ENCODE measurements around the gene GNG13. TPM values are rescaled to one million over a fixed set of nuclear protein-coding genes. Genes with fewer than 3 reads are reported as not detected.

Gene GNG13
- total RNA-seq, 1 experiment from 2014 or later: 0.23 TPM

DNA sequence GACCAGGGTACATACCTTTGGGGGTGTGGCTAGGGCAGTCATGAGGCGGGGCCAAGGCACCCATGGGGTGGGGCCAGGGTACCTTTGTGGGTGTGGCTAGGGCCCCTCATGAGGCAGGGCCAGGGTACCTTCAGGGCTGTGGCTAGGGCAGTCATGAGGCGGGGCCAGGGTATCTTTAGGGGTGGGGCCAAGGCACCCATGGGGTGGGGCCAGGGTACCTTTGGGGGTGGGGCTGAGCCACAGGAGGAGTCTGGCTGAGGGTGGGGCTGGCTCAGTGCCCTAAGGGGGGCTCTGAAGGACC lies 3.5 kb downstream of the GNG13 start:
- intact Hi-C loops (cut with micrococcal nuclease; ENCODE audit: unreplicated experiment): no loop called here
- in situ Hi-C loops (cut with HindIII; ENCODE audit: low pct_unique_long_range_greater_than_20kb, low sequenced_read_pairs): no loop called here
- Histone ChIP-seq H3K36me3 (ENCODE audit: control insufficient read depth, insufficient read depth, low read length) (no peaks in the 10 kb centered on the region), H3K27me3 (ENCODE audit: control insufficient read depth, insufficient read depth, low read length) (no peaks in the 10 kb centered on the region), H3K9me3 (ENCODE audit: control insufficient read depth, insufficient read depth, low read depth, low read length) (no peaks in the 10 kb centered on the region), H3K4me3 (ENCODE audit: low read depth in 2 of 2, low read length in 2 of 2) (no peak overlapping the region), H3K4me1 (ENCODE audit: control insufficient read depth, insufficient read depth, low read length) (peaks cover 33% of the 10 kb centered on the region), H3K27ac (ENCODE audit: low read length) (no peak overlapping the region)
- TF ChIP-seq, protein P1, sequence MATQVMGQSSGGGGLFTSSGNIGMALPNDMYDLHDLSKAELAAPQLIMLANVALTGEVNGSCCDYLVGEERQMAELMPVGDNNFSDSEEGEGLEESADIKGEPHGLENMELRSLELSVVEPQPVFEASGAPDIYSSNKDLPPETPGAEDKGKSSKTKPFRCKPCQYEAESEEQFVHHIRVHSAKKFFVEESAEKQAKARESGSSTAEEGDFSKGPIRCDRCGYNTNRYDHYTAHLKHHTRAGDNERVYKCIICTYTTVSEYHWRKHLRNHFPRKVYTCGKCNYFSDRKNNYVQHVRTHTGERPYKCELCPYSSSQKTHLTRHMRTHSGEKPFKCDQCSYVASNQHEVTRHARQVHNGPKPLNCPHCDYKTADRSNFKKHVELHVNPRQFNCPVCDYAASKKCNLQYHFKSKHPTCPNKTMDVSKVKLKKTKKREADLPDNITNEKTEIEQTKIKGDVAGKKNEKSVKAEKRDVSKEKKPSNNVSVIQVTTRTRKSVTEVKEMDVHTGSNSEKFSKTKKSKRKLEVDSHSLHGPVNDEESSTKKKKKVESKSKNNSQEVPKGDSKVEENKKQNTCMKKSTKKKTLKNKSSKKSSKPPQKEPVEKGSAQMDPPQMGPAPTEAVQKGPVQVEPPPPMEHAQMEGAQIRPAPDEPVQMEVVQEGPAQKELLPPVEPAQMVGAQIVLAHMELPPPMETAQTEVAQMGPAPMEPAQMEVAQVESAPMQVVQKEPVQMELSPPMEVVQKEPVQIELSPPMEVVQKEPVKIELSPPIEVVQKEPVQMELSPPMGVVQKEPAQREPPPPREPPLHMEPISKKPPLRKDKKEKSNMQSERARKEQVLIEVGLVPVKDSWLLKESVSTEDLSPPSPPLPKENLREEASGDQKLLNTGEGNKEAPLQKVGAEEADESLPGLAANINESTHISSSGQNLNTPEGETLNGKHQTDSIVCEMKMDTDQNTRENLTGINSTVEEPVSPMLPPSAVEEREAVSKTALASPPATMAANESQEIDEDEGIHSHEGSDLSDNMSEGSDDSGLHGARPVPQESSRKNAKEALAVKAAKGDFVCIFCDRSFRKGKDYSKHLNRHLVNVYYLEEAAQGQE (IDR thresholded peaks at IDR 0.05; ENCODE audit: insufficient read depth in 1 of 2, low read depth in 2 of 2, low read length in 1 of 2): no peak
- peak; percentile 33; the same call in 1 of the 2 replicates for TF ChIP-seq POLR2AphosphoS5 (IDR thresholded peaks at IDR 0.05; ENCODE audit: low read depth, low read length)
- ChIA-PET CTCF (no interaction called here), POLR2A (no interaction called here)
- DNase-seq (ENCODE audit: low read depth, low spot score) (no peak), ATAC-seq (no peak)
- BruUV-seq (replicated peaks): no TSS peak

DNA sequence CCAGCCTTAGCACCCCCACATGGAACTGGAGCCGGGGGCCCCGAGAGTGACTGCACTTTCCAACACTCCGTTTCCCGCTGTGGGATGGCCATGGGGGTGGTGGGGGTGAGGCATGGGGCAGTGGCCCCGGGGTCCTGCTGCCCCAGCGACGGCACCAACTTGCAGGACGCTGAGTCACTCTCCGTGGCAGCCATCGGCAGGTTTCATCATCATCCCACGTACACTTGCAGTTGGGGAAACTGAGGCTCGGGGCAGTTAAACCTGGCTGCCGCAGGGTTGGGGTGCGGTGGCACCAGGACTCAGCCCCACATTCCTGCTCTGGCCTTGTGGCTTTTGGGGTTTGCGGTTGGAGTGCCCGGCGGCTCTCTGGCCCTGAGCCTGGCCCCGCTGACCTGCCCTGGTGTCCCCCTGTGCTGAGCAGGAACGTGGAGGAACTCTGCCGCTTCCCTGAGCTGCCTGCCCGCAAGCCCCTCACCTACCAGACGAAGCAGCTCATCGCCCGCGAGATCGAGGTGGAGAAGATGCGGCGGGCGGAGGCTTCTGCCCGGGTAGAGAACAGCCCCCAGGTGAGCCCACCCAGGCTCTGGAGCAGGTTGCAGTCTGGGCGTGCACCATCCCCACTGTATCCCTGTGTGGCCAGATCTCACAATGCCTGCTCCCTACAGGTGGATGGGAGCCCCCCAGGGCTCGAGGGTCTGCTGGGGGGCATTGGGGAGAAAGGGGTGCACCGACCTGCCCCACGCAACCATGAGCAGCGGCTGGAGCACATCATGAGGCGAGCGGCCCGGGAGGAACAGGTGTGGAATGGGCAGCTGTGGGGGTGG lies 4.0 kb downstream of the GNG13 start:
- no peak for DNase-seq (ENCODE audit: low read depth, low spot score)
- intact Hi-C loops (cut with micrococcal nuclease; ENCODE audit: unreplicated experiment) (no loop called here), in situ Hi-C loops (cut with HindIII; ENCODE audit: low pct_unique_long_range_greater_than_20kb, low sequenced_read_pairs) (no loop called here)
- BruUV-seq (replicated peaks): no TSS peak
- TF ChIP-seq, protein P2, sequence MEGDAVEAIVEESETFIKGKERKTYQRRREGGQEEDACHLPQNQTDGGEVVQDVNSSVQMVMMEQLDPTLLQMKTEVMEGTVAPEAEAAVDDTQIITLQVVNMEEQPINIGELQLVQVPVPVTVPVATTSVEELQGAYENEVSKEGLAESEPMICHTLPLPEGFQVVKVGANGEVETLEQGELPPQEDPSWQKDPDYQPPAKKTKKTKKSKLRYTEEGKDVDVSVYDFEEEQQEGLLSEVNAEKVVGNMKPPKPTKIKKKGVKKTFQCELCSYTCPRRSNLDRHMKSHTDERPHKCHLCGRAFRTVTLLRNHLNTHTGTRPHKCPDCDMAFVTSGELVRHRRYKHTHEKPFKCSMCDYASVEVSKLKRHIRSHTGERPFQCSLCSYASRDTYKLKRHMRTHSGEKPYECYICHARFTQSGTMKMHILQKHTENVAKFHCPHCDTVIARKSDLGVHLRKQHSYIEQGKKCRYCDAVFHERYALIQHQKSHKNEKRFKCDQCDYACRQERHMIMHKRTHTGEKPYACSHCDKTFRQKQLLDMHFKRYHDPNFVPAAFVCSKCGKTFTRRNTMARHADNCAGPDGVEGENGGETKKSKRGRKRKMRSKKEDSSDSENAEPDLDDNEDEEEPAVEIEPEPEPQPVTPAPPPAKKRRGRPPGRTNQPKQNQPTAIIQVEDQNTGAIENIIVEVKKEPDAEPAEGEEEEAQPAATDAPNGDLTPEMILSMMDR (IDR thresholded peaks at IDR 0.05): no peak
- TF ChIP-seq TCF7L2 (IDR thresholded peaks at IDR 0.05; ENCODE audit: low read depth, low read length) (no peak), POLR2AphosphoS5 (IDR thresholded peaks at IDR 0.05; ENCODE audit: low read depth, low read length) (no peak), SIN3A (IDR thresholded peaks at IDR 0.05; ENCODE audit: borderline replicate concordance, insufficient read depth, low read depth, low read length) (no peak)
- TF ChIP-seq, protein P1 (IDR thresholded peaks at IDR 0.05; ENCODE audit: insufficient read depth in 1 of 2, low read depth in 2 of 2, low read length in 1 of 2): no peak
- CTCF ChIA-PET: no interaction called here
- POLR2A ChIA-PET: interaction anchor here (0.5 kb wide), 1 partner anchor 20 kb away, joined by 16 read pairs; no protein-coding TSS in a partner anchor
- Histone ChIP-seq H3K4me3 (ENCODE audit: low read depth in 2 of 2, low read length in 2 of 2) (no peak overlapping the region), H3K36me3 (ENCODE audit: control insufficient read depth, insufficient read depth, low read length) (no peaks in the 10 kb centered on the region), H3K4me1 (ENCODE audit: control insufficient read depth, insufficient read depth, low read length) (peaks cover 33% of the 10 kb centered on the region), H3K27me3 (ENCODE audit: control insufficient read depth, insufficient read depth, low read length) (no peaks in the 10 kb centered on the region), H3K9me3 (ENCODE audit: control insufficient read depth, insufficient read depth, low read depth, low read length) (no peaks in the 10 kb centered on the region), H3K27ac (ENCODE audit: low read length) (no peak overlapping the region; the same call in 1 of the 2 replicates)
- no peak for ATAC-seq

Measured in Panc1 (cell line).